ENCODE data around the gene CHTOP.

Gene CHTOP

DNA sequence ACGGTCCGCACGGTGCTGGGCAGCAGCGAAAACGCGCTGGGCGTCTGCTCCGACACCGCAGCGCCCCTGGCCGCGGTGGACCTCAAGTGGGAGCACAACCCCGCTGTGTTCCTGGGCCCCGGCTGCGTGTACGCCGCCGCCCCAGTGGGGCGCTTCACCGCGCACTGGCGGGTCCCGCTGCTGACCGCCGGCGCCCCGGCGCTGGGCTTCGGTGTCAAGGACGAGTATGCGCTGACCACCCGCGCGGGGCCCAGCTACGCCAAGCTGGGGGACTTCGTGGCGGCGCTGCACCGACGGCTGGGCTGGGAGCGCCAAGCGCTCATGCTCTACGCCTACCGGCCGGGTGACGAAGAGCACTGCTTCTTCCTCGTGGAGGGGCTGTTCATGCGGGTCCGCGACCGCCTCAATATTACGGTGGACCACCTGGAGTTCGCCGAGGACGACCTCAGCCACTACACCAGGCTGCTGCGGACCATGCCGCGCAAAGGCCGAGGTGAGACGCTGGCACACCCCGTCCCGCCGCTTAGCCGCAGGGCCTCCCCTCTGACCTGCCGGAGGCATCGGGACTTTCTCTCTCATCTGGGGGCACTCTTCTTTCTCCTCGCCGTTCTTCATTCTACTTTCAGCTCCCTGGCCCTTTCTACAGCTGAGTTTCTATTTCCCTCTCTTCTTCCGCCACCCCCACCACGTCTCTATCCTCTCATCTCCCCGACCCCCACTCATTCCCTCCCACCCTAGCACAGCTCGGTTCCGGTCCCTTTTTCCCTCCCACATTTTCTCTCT is 45.7 kb downstream of the CHTOP start:
- Histone ChIP-seq H3K4me1 (ENCODE audit: control insufficient read depth, insufficient read depth, low read length) (no peaks in the 10 kb centered on the region; the same call in 1 of the 2 replicates), H3K27ac (ENCODE audit: extremely low read depth, low read depth, low read length) (no peak overlapping the region; the same call in 1 of the 2 replicates), H3K36me3 (ENCODE audit: control insufficient read depth in 2 of 2, insufficient read depth in 1 of 2, low read length in 2 of 2) (no peaks in the 10 kb centered on the region), H3K9me3 (ENCODE audit: control insufficient read depth, insufficient read depth, low read depth, low read length) (no peaks in the 10 kb centered on the region), H3K4me3 (ENCODE audit: low read depth, low read length) (peak overlapping the region; percentile 42)
- POLR2A ChIA-PET = interaction anchor here (2.1 kb wide), 1 partner anchor 48 kb away, joined by 6 read pairs; the partner anchor contains the start of gene INTS3
- CTCF ChIA-PET = interaction anchor here (0.6 to 6.0 kb wide), 9 partner anchors 71 to 400 kb away, joined by 3 to 55 read pairs (median 3); no protein-coding TSS in a partner anchor
- TF ChIP-seq ZBTB48 (tag by site-specific recombination; IDR thresholded peaks at IDR 0.05) = no peak
- peak; percentile 81; the same call in 1 of the 2 replicates for TF ChIP-seq ZNF366 (tag by site-specific recombination; conservative IDR thresholded peaks at IDR 0.05)
- TF ChIP-seq PRDM1 (tag by site-specific recombination; IDR thresholded peaks at IDR 0.05) = peak; percentile 92

DNA sequence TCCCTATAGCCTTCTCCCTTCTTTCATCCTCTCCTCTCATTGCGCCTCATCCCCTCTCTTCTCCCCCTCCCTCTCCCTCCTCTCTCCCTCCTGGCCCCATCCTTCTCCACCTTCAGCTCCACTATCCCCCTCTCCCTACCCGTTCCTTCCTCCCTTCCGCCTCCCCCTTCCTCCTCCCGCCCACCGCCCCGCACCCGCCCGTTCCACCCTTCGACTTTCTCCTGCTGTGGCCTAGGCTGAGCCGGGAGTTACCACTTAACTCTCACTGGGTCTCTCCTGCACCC is 46.2 kb downstream of the CHTOP start:
- ChIA-PET CTCF (interaction anchor here (0.7 to 6.0 kb wide), 4 partner anchors 70 to 400 kb away, joined by 3 to 55 read pairs (median 4); no protein-coding TSS in a partner anchor), POLR2A (interaction anchor here (2.1 kb wide), 1 partner anchor 48 kb away, joined by 6 read pairs; the partner anchor contains the start of gene INTS3)
- Histone ChIP-seq H3K36me3 (ENCODE audit: control insufficient read depth in 2 of 2, insufficient read depth in 1 of 2, low read length in 2 of 2) (no peaks in the 10 kb centered on the region), H3K4me1 (ENCODE audit: control insufficient read depth, insufficient read depth, low read length) (no peaks in the 10 kb centered on the region; the same call in 1 of the 2 replicates), H3K4me3 (ENCODE audit: low read depth, low read length) (no peak overlapping the region), H3K27ac (ENCODE audit: extremely low read depth, low read depth, low read length) (no peak overlapping the region), H3K9me3 (ENCODE audit: control insufficient read depth, insufficient read depth, low read depth, low read length) (no peaks in the 10 kb centered on the region)
- no peak for TF ChIP-seq ZNF654 (tag by site-specific recombination; IDR thresholded peaks at IDR 0.05; ENCODE audit: low read depth)
- no peak for TF ChIP-seq ZNF423 (tag by site-specific recombination; IDR thresholded peaks at IDR 0.05)
- no peak for TF ChIP-seq ZNF132 (tag by site-specific recombination; IDR thresholded peaks at IDR 0.05; ENCODE audit: borderline replicate concordance)
- TF ChIP-seq, protein P1, sequence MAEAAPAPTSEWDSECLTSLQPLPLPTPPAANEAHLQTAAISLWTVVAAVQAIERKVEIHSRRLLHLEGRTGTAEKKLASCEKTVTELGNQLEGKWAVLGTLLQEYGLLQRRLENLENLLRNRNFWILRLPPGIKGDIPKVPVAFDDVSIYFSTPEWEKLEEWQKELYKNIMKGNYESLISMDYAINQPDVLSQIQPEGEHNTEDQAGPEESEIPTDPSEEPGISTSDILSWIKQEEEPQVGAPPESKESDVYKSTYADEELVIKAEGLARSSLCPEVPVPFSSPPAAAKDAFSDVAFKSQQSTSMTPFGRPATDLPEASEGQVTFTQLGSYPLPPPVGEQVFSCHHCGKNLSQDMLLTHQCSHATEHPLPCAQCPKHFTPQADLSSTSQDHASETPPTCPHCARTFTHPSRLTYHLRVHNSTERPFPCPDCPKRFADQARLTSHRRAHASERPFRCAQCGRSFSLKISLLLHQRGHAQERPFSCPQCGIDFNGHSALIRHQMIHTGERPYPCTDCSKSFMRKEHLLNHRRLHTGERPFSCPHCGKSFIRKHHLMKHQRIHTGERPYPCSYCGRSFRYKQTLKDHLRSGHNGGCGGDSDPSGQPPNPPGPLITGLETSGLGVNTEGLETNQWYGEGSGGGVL (tag by site-specific recombination; IDR thresholded peaks at IDR 0.05) = peak; percentile 48
- no peak for TF ChIP-seq KLF9 (tag by site-specific recombination; IDR thresholded peaks at IDR 0.05; ENCODE audit: low read depth)
- TF ChIP-seq EGR2 (tag by site-specific recombination; IDR thresholded peaks at IDR 0.05; ENCODE audit: low read depth) = peak; percentile 94
- TF ChIP-seq ZNF335 (tag by site-specific recombination; conservative IDR thresholded peaks at IDR 0.05) = no peak
- no peak for TF ChIP-seq ZBTB1 (tag by site-specific recombination; IDR thresholded peaks at IDR 0.05)
- TF ChIP-seq ZNF792 (tag by site-specific recombination; IDR thresholded peaks at IDR 0.05) = no peak
- TF ChIP-seq, protein P2, sequence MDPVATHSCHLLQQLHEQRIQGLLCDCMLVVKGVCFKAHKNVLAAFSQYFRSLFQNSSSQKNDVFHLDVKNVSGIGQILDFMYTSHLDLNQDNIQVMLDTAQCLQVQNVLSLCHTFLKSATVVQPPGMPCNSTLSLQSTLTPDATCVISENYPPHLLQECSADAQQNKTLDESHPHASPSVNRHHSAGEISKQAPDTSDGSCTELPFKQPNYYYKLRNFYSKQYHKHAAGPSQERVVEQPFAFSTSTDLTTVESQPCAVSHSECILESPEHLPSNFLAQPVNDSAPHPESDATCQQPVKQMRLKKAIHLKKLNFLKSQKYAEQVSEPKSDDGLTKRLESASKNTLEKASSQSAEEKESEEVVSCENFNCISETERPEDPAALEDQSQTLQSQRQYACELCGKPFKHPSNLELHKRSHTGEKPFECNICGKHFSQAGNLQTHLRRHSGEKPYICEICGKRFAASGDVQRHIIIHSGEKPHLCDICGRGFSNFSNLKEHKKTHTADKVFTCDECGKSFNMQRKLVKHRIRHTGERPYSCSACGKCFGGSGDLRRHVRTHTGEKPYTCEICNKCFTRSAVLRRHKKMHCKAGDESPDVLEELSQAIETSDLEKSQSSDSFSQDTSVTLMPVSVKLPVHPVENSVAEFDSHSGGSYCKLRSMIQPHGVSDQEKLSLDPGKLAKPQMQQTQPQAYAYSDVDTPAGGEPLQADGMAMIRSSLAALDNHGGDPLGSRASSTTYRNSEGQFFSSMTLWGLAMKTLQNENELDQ (tag by site-specific recombination; IDR thresholded peaks at IDR 0.05; ENCODE audit: low read depth) = no peak
- no peak for TF ChIP-seq ZNF629 (tag by site-specific recombination; IDR thresholded peaks at IDR 0.05)
- TF ChIP-seq, protein P3, sequence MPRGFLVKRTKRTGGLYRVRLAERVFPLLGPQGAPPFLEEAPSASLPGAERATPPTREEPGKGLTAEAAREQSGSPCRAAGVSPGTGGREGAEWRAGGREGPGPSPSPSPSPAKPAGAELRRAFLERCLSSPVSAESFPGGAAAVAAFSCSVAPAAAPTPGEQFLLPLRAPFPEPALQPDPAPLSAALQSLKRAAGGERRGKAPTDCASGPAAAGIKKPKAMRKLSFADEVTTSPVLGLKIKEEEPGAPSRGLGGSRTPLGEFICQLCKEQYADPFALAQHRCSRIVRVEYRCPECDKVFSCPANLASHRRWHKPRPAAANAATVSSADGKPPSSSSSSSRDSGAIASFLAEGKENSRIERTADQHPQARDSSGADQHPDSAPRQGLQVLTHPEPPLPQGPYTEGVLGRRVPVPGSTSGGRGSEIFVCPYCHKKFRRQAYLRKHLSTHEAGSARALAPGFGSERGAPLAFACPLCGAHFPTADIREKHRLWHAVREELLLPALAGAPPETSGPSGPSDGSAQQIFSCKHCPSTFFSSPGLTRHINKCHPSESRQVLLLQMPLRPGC (tag by site-specific recombination; IDR thresholded peaks at IDR 0.05) = no peak
- no peak for TF ChIP-seq SCRT1 (tag by site-specific recombination; IDR thresholded peaks at IDR 0.05; ENCODE audit: borderline replicate concordance)
- TF ChIP-seq ZNF114 (tag by site-specific recombination; IDR thresholded peaks at IDR 0.05) = no peak
- TF ChIP-seq KLF10 (tag by site-specific recombination; IDR thresholded peaks at IDR 0.05) = no peak
- TF ChIP-seq ZNF416 (tag by site-specific recombination; IDR thresholded peaks at IDR 0.05) = no peak
- TF ChIP-seq, protein P4, sequence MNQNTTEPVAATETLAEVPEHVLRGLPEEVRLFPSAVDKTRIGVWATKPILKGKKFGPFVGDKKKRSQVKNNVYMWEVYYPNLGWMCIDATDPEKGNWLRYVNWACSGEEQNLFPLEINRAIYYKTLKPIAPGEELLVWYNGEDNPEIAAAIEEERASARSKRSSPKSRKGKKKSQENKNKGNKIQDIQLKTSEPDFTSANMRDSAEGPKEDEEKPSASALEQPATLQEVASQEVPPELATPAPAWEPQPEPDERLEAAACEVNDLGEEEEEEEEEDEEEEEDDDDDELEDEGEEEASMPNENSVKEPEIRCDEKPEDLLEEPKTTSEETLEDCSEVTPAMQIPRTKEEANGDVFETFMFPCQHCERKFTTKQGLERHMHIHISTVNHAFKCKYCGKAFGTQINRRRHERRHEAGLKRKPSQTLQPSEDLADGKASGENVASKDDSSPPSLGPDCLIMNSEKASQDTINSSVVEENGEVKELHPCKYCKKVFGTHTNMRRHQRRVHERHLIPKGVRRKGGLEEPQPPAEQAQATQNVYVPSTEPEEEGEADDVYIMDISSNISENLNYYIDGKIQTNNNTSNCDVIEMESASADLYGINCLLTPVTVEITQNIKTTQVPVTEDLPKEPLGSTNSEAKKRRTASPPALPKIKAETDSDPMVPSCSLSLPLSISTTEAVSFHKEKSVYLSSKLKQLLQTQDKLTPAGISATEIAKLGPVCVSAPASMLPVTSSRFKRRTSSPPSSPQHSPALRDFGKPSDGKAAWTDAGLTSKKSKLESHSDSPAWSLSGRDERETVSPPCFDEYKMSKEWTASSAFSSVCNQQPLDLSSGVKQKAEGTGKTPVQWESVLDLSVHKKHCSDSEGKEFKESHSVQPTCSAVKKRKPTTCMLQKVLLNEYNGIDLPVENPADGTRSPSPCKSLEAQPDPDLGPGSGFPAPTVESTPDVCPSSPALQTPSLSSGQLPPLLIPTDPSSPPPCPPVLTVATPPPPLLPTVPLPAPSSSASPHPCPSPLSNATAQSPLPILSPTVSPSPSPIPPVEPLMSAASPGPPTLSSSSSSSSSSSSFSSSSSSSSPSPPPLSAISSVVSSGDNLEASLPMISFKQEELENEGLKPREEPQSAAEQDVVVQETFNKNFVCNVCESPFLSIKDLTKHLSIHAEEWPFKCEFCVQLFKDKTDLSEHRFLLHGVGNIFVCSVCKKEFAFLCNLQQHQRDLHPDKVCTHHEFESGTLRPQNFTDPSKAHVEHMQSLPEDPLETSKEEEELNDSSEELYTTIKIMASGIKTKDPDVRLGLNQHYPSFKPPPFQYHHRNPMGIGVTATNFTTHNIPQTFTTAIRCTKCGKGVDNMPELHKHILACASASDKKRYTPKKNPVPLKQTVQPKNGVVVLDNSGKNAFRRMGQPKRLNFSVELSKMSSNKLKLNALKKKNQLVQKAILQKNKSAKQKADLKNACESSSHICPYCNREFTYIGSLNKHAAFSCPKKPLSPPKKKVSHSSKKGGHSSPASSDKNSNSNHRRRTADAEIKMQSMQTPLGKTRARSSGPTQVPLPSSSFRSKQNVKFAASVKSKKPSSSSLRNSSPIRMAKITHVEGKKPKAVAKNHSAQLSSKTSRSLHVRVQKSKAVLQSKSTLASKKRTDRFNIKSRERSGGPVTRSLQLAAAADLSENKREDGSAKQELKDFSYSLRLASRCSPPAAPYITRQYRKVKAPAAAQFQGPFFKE (tag by site-specific recombination; IDR thresholded peaks at IDR 0.05; ENCODE audit: borderline replicate concordance) = no peak
- peak; percentile 1; the same call in 1 of the 2 replicates for TF ChIP-seq ZNF366 (tag by site-specific recombination; conservative IDR thresholded peaks at IDR 0.05)
- TF ChIP-seq ZNF837 (tag by site-specific recombination; IDR thresholded peaks at IDR 0.05) = no peak
- TF ChIP-seq ZNF521 (tag by site-specific recombination; IDR thresholded peaks at IDR 0.05) = no peak
